ENCODE results near the gene LZTR1.

DNA sequence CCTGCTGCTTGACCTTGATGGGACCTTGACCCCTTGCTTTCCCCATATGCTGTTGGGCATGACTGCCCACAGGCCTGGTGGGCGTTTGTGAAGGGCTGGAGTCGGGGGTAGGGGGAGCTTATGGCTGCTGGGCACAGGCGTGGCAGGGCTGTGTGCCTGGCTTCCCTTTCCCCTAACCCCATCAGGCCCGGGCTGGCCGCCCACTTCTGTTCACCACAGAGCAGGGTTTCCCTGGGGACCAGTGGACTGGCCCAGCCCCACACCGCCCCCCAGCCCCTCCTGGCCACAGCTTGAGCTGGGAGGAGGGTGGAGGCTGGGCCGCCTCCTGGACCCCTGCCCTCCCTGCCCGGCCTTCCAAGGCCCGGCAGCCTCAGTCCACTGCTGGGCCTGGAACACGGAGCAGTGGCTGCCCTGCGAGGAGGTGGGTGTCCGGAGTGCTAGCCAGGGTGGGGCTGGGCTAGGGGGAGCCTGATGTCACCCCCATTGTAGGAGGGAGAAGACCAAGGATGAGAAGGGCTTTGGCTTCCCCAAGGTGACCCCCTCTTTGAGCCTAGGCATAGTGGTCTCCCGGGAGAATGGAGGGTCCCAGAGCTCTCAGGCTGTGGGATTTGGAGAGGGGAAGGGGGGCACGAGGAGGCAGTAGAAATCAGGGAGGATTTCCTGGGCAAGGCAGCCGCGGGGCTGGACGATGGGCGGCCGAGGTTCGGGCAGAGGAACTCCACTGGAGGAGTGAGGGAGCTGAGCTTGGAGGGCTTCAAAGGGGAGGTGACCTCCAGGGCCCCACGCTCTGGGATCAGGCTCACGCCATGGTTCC, 15.0 kb upstream of the LZTR1 start, which contains the start of gene AIFM3:
- TF ChIP-seq, protein P1, sequence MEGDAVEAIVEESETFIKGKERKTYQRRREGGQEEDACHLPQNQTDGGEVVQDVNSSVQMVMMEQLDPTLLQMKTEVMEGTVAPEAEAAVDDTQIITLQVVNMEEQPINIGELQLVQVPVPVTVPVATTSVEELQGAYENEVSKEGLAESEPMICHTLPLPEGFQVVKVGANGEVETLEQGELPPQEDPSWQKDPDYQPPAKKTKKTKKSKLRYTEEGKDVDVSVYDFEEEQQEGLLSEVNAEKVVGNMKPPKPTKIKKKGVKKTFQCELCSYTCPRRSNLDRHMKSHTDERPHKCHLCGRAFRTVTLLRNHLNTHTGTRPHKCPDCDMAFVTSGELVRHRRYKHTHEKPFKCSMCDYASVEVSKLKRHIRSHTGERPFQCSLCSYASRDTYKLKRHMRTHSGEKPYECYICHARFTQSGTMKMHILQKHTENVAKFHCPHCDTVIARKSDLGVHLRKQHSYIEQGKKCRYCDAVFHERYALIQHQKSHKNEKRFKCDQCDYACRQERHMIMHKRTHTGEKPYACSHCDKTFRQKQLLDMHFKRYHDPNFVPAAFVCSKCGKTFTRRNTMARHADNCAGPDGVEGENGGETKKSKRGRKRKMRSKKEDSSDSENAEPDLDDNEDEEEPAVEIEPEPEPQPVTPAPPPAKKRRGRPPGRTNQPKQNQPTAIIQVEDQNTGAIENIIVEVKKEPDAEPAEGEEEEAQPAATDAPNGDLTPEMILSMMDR (IDR thresholded peaks at IDR 0.05): no peak
- TF ChIP-seq POLR2A (IDR thresholded peaks at IDR 0.05): no peak

All from uterus (tissue), 2 donors.